HG03571 (cell line): ENCODE data around the gene DRC1.
"Not testable (repeated sequence)": the region's sequence is repeated elsewhere in the genome, so short reads cannot be mapped to it uniquely, and the experiment has no call there.

Experiments
- ATAC-seq: cut with Tn5 transposase; IDR thresholded peaks from one replicate; pipeline ENCODE4 v1.9.1; 2021; ENCODE audit not compliant: unreplicated experiment

The DRC1 gene

DNA sequence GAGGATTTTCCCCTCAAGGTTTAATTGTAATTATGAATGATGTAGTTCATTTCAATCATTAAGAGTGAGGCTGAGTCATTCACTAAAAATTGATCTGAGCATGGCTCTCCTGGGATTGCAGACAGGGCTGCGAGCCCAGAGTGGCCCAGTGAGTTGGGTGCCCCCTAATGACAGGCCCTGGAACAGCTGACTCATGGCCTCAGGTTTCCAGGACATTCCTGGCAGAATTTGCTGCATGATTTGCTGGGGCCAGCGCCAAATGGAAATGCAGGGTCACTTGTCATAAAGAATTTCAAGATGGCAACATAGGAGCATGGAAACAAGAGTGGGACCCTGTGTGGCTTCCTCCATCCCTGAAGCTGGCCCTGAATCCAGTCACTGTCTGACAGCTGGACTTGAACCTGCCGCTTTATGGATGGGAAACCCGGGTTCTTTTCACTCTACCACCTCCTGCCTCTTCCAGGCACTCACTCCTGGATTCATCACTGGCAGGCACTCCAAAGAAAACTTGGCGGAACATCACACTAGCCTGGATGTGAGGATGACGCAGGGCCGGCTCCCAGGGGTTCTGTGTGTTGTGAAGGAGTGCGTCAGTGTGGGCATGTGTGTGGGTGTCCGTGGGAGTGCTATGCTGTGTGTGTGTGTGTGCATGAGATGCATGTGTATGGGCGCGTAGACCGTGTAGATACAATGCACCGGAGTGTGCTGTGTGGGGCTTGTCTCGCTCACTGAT lies 61.0 kb downstream of the DRC1 start:
- ATAC-seq: no peak

DNA sequence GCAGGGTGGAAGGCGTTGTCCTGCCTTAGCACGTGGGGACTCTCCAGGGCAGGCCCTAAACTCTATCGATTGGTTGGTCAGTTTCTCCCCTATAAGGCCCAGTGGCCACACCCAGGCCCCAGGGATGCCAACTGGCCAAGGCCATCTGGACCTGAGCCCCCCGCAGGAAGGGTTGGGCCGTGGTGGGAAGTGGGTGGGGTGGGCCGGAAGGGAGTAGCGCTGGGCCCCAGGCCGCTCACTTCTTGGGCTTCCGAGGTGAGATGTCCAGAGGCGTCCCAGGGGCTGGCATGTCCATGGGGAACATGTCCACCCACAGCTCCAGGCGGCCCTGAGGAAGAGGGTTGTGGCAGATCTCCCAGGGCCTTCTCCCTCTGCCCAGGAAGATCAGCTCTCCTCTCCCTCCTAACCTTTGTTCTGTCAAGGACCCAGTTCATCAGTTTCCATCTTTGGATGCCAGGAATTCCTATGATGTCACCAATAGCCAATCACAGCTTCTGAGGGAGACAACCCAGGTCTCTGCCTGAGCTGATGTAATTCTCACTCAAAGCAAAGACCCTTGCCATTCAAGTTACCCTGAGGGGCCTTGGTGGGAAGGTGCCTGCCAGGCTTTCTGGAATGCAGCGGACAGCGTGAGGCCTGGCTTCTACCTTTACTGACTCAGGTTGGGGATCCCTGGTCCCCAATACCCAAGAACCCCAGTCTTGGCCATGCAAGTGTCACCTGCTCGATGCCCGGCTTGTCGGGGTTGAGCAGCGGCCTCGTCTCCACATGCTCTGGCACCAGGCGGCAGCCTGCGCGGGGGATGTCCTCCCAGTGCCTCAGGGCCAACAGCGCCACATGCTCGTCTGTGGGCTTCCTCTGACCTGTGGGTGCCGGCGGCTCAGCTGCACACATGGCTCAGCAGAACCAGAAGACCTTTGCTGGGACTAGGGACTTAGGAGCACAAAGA lies 61.8 kb downstream of the DRC1 start:
- ATAC-seq: no peak

DNA sequence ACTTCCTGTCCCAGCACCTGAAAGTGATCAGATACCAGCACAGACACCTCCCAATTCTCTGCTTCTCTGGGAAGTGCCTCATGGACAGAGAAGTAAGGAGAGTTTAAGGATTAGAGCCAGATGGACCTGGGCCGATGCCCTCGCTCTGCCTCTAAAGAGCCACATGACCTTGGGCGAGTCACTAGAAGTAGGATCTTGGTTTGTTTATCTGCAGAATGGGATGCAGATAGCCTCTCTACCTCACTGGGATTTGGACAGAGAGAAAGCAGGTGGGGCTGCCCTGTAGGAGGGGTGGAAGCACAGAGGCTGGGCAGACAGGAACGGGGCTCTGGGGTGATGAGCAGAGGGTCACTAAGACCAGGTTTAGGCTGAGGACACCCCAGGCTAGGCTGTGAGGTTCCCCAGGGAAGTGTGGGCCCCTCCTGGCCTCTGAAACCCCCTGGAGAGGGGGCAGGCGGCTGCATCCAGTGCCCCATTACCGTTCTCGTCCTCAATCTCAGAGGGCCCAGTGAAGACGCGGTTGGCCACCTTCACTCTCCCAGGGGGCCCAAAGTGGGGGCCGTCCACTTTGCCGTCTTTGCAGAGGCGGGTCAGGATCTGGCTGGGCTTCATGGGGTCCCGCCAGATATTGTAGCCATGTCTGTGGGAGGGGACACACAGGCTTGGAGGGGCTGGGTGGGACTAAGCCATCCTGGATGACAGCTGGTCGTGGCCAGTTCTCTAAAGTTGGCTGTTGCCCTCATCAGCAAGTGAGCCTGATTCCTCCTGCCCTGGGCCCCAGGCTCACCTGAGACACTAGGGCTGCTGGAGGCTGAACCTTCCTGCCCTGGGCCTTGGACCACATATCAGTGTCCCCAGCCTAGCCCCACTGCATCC lies 62.9 kb downstream of the DRC1 start:
- ATAC-seq: no peak

- no peak for ATAC-seq
These were observed 63.7 kb downstream of the DRC1 start for GRCh38 chr2:26465266-26465925.

DNA sequence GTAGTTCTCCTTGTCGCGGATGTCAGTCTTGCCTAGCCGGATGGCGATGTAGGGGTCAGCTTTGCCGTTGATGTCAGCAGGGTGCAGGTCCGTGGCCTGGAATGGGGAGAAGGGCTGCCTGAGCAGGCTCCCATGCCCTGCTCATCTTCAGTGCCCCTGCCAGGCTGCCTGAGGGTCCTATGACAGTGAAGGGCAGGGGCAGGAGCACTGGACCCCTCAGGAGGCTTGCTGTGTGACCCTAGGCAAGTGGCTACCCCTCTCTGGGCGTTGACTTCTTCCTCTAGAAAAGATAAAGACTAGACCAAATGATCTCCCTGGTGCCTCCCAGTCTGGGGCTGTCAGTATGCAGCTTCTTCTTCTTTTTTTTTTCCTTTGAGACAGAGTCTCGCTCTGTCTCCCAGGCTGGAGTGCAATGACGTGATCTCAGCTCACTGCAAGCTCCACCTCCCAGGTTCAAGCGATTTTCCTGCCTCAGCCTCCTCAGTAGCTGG lies 64.3 kb downstream of the DRC1 start:
- no peak for ATAC-seq

DNA sequence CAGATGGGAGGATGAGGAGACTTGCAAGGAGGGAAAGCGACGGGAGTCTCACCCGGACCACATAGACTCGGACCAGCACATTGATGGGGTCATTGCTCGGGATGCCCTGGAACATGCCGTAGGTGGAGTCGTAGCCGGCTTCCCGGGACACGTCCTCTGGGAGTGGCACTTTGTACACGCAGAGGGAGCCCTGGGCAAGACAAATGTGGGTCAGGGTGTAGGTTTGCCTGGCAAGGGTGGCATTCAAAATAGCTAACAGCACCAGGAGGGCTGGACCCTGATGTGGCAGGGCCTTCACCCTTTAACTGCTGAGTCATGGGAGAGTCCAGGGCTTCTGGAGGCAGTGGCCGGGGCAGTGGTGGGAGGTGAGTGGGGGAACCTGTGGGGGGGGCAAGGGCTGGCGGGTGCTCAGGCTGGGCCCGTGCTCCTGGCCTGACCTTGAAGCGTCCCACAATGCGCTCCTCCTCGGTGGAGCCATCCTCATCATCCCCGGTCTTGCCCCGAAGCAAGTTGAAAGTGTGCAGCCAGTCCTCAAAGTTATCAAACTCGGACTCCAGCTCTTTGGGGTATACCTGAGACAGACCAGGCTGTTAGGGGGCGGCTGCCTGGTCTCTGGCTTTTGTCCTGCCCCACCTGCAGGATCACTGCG lies 65.1 kb downstream of the DRC1 start:
- ATAC-seq: no peak

DNA sequence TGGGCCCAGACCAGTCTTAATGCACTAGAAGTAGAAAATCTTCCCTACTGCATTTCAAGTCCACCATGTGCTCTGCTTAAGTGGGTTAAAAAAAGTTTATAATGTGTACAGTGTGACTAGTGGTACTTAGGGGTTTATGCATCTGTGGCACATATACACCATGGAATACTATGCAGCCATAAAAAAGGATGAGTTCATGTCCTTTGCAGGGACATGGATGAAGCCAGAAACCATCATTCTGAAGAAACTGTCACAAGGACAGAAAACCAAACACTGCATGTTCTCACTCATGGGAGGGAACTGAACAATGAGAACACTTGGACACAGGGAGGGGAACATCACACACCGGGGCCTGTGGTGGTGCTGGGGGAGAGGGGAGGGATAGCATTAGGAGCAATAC lies 66.8 kb downstream of the DRC1 start:
- ATAC-seq: not testable (repeated sequence)

- no peak for ATAC-seq
These were observed 67.5 kb downstream of the DRC1 start for GRCh38 chr2:26469092-26469710.

DNA sequence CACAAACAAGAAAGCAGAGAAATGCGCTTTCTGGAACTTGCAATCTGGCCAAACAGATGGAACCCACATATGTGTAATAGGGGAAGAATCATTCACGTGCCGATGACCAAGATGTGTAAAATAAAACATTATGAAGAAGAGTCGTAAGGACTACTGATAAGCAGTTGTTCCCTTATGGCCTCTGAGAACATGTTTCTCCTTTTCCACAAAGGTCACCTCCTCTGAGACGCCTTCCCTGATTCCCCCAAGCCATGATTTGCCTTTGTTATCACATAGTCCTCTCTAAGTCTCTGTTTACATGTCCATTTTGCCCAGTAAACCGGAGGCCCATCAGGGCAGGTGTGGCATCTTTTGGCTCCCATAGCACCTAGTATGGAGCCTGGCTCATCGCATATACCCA lies 68.2 kb downstream of the DRC1 start:
- no peak for ATAC-seq

- no peak for ATAC-seq
These were observed 69.0 kb downstream of the DRC1 start for GRCh38 chr2:26470601-26471260.

DNA sequence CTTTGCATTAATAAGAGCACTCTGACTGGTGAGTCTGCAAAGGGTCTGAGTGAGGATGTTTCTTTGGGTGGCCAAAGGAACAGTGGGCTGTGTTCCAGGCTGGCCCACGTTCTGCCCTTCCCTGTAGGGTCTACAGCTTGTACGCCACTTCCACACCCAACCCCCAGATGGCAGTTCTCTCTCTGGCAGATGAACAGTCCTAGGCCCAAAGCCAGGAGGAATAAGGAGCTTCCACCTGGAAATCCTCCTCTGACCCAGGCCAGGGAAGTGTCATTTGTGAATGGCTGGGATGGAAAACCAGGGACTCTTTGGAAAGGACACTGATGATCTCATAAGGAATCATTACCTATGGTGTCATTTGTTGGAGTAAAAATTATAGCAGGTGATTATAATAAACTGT lies 69.6 kb downstream of the DRC1 start:
- no peak for ATAC-seq

GRCh38 chr2:26471766-26472706 lies 70.3 kb downstream of the DRC1 start:
- ATAC-seq: no peak

- ATAC-seq: no peak
These were observed 71.3 kb downstream of the DRC1 start for GRCh38 chr2:26472821-26473655.

DNA sequence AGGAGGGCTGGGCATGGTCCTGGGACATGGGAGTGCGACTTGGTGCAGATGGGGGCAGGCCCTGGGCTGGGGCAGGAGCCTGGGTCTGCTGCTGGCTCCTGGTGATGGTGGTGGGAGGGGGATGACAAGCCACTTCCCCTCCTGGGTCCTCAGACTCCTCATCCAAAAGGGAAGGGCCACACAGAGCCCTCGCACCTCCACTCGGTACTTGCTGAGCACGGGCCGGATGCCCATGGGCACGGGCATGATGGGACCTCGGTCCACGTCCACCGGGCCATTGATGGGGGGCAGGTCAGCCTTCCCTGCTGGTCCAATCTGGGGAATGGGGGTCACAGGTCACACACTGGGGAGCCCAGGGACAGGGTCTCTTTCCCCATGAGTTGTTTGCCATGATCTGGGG lies 72.1 kb downstream of the DRC1 start:
- ATAC-seq: no peak

DNA sequence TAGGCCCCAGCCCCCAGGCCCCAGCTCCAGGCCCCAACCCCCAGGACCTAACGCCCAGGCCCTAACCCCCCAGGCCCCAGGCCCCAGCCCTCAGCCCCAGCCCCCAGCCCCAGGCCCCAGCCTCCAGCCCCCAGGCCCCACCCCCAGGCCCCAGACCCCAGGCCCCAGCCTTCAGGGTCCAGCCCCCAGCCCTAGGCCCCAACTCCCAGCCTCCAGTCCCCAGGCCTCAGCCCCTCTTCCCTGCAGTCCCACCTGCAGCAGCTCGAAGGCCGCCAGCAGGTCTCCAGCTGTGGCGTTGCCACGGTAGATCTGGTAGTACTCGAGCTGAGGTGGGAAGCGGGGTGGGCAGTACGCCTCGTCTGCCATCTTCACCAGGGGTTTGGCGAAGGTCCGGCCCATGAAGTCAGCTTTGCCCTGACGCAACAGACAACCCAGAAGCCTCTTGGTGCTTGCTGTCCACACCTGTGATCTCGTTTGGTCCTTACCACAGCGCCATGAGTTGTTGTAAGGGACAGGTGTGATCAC lies 72.6 kb downstream of the DRC1 start:
- ATAC-seq: no peak

DNA sequence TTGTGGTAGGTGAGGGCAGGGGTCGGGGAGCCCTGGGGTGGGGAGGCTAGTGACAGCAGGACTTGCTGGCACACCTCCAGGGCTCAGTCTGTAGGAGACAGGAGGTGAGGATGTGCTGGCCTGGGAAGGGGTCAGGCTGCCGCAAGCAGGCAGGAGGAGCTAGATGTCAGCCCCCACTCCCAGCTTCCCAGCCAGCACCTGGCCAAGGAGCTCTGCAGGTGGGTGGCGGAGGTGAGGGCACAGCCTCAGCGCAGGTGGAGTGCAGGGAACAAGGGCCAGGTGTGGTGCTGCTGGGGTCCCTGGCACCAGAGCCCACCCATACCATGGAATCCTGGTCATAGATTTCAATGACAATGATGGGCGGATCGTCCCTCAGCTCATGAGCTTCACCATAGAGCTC lies 73.3 kb downstream of the DRC1 start:
- ATAC-seq: no peak
